B cell (primary cell): Measurements from ENCODE around the gene CNNM4. TPM values are rescaled to one million over a fixed set of nuclear protein-coding genes. Genes with fewer than 3 reads are reported as not detected.

Experiments
- ATAC-seq: fragments of 200-7000 bp; cut with Tn5 transposase; one replicate; pipeline ENCODE4 v1.10.0; 2021; ENCODE audit warnings: low read depth, mild to moderate bottlenecking, moderate number of reproducible peaks, moderate library complexity
- CTCF ChIA-PET: fragments of 350-600 bp; sonication (Branson Sonifier 250); formaldehyde crosslinking; loops from one replicate; lab custom pipeline; 2021; ENCODE audit warnings: antibody characterized with exemption, inconsistent platforms; lab: Charles Lee
- POLR2A ChIA-PET: fragments of 350-600 bp; sonication (Branson Sonifier 250); formaldehyde crosslinking; loops from one replicate; lab custom pipeline; 2021; ENCODE audit warnings: antibody characterized with exemption; lab: Charles Lee
- DNase-seq: peaks from one replicate; pipeline ENCODE4 v3.0.0; 2013
- H2AFZ ChIP-seq: 2 replicates; pipeline ENCODE4 v1.6.1; 2012; ENCODE audit warnings: mild to moderate bottlenecking, low read depth, low read length; ENCODE audit not compliant: insufficient read depth, poor library complexity, severe bottlenecking
- H3K27ac ChIP-seq, 2 donors: 1 replicate in 1 of 2; 2 replicates in 1 of 2; pipeline ENCODE4 v1.5.1; 2012 to 2013; ENCODE audit warnings: low read length in 2 of 2, mild to moderate bottlenecking in 2 of 2, moderate library complexity in 1 of 2
- H3K27me3 ChIP-seq, 4 experiments: fragments of 200-600 bp in 1 of 4; sonication (generic) in 1 of 4; replicated peaks in 1 of 4; 1 replicate in 2 of 4; 2 replicates in 2 of 4; pipeline versions ENCODE4 v1.6.1 to v1.7.0; 2013 to 2016; ENCODE audit warnings: low read length in 3 of 4, mild to moderate bottlenecking in 2 of 4, mixed read lengths in 1 of 4, moderate library complexity in 1 of 4; ENCODE audit not compliant: insufficient read depth in 4 of 4, control insufficient read depth in 3 of 4; ENCODE audit errors: control extremely low read depth in 1 of 4
- H3K36me3 ChIP-seq, 2 experiments: replicated peaks in 1 of 2; 1 replicate in 1 of 2; 2 replicates in 1 of 2; pipeline versions ENCODE4 v1.6.1 to v1.7.1; 2013; ENCODE audit warnings: low read length in 1 of 2; ENCODE audit not compliant: insufficient read depth in 2 of 2, control insufficient read depth in 1 of 2; ENCODE audit errors: control extremely low read depth in 1 of 2, extremely low read depth in 1 of 2
- H3K4me1 ChIP-seq, 2 donors: fragments of 200-600 bp in 1 of 2; sonication (generic) in 1 of 2; 1 replicate in 1 of 2; 2 replicates in 1 of 2; pipeline versions ENCODE4 v1.5.1 to v1.6.1; 2013 to 2017; ENCODE audit warnings: low read length in 2 of 2; ENCODE audit not compliant: control insufficient read depth in 2 of 2, insufficient read depth in 2 of 2
- H3K4me2 ChIP-seq: replicated peaks from 2 replicates; pipeline ENCODE3; 2012; ENCODE audit warnings: mild to moderate bottlenecking, low read depth, low read length; ENCODE audit not compliant: poor library complexity, severe bottlenecking
- H3K4me3 ChIP-seq, 5 experiments: fragments of 200-600 bp in 1 of 5; sonication (generic) in 1 of 5; 1 replicate in 3 of 5; 2 replicates in 2 of 5; pipeline versions ENCODE4 v1.5.1 to v1.7.0; 2011 to 2016; ENCODE audit warnings: low read length in 4 of 5, mild to moderate bottlenecking in 4 of 5, low read depth in 2 of 5, control low read depth in 1 of 5, moderate library complexity in 1 of 5; ENCODE audit not compliant: insufficient read depth in 1 of 5; ENCODE audit errors: control extremely low read depth in 1 of 5, extremely low read depth in 1 of 5
- H3K79me2 ChIP-seq: fragments of 200-600 bp; sonication (generic); one replicate; pipeline ENCODE4 v1.6.0; 2016; ENCODE audit warnings: low read length; ENCODE audit not compliant: control insufficient read depth, insufficient read depth
- H3K9ac ChIP-seq: fragments of 200-600 bp; sonication (generic); 2 replicates; pipeline ENCODE4 v1.6.1; 2017; ENCODE audit warnings: mild to moderate bottlenecking, low read length, moderate library complexity
- H3K9me3 ChIP-seq, 3 donors: one replicate each; pipeline versions ENCODE4 v1.6.1 to v1.7.1; 2013; ENCODE audit warnings: low read length in 2 of 3; ENCODE audit not compliant: control insufficient read depth in 2 of 3, insufficient read depth in 1 of 3; ENCODE audit errors: control extremely low read depth in 1 of 3
- H4K20me1 ChIP-seq: 2 replicates; pipeline ENCODE4 v1.6.0; 2012; ENCODE audit warnings: mild to moderate bottlenecking, low read length; ENCODE audit not compliant: insufficient read depth, control insufficient read depth, poor library complexity, severe bottlenecking
- H3K27ac Mint-ChIP-seq: one replicate; pipeline ENCODE4 v1.8.0; 2021; ENCODE audit warnings: mixed read lengths
- H3K27me3 Mint-ChIP-seq: one replicate; pipeline ENCODE4 v1.8.0; 2021; ENCODE audit warnings: mixed read lengths
- H3K4me1 Mint-ChIP-seq: one replicate; pipeline ENCODE4 v1.8.0; 2021; ENCODE audit warnings: mixed read lengths
- H3K4me3 Mint-ChIP-seq: one replicate; pipeline ENCODE4 v1.8.0; 2021; ENCODE audit warnings: mixed read lengths
- H3K9me3 Mint-ChIP-seq: one replicate; pipeline ENCODE4 v1.8.0; 2022; ENCODE audit warnings: mixed read lengths; ENCODE audit not compliant: insufficient read depth
- CTCF ChIP-seq: fragments of 200-600 bp; IDR thresholded peaks from one replicate; pipeline ENCODE4 v1.8.0; 2022; ENCODE audit warnings: antibody characterized with exemption, mild to moderate bottlenecking
- EZH2 ChIP-seq: IDR thresholded peaks from 2 replicates; pipeline ENCODE4 v1.6.1; 2012; ENCODE audit warnings: borderline replicate concordance, low read depth, mild to moderate bottlenecking, moderate library complexity, low read length; ENCODE audit not compliant: insufficient read depth, poor library complexity, severe bottlenecking
- WGBS: methylation state at CpG from one replicate; pipeline ENCODE4 v1.1.5; 2013; ENCODE audit warnings: missing lambda C conversion rate; ENCODE audit not compliant: insufficient coverage; 5-methylcytosine and 5-hydroxymethylcytosine counted together
- intact Hi-C: fragments of 100-400 bp; cut with micrococcal nuclease; formaldehyde crosslinking; loops from one replicate; pipeline ENCODE4 v1.10.0; 2022
- polyA plus RNA-seq: library from polyadenylated mRNA; depleted of rRNA; stranded (reverse); fragments of >200 nt; gene quantifications from 2 replicates; pipeline ENCODE4 v1.2.3, GENCODE V29; 2012
- total RNA-seq, 2 donors: library from RNA; stranded (reverse); fragments of 120-200 nt in 1 of 2; gene quantifications; 1 replicate in 1 of 2; 2 replicates in 1 of 2; pipeline versions ENCODE4 v1.2.3 to v1.2.4, GENCODE V29; 2013 to 2022

Gene CNNM4
- total and polyA plus RNA-seq, 2 donors (not counting 1 experiment from before 2014, with no cell fraction given), result 15.1 to 24.0 TPM

GRCh38 chr2:96730212-96730611, 30.5 kb upstream of the CNNM4 start:
- Mint-ChIP-seq H3K9me3 (no peaks in the 10 kb centered on the region), H3K27me3 (no peaks in the 10 kb centered on the region), H3K27ac (no peak overlapping the region), H3K4me1 (no peaks in the 10 kb centered on the region), H3K4me3 (no peak overlapping the region)
- H3K79me2 ChIP-seq, result no peaks in the 10 kb centered on the region
- H3K9ac ChIP-seq, result no peak overlapping the region
- ChIA-PET POLR2A (no interaction called here), CTCF (no interaction called here)
- H3K36me3 ChIP-seq, result peaks cover 0 to 54% of the 10 kb centered on the region in 2 experiments
- H3K4me2 ChIP-seq, result no peak overlapping the region
- ATAC-seq (no peak), DNase-seq (no peak)
- no peak overlapping the region for H3K27ac ChIP-seq
- intact Hi-C loops, result no loop called here
- no peaks in the 10 kb centered on the region for H3K4me1 ChIP-seq
- no peaks in the 10 kb centered on the region for H3K27me3 ChIP-seq
- no peak for TF ChIP-seq CTCF
- TF ChIP-seq EZH2, result no peak
- H3K9me3 ChIP-seq, result no peaks in the 10 kb centered on the region
- no peak overlapping the region for H3K4me3 ChIP-seq
- no peaks in the 10 kb centered on the region for H4K20me1 ChIP-seq
- WGBS, result 100% methylated on average over 1 of the region's 2 CpGs
- no peak overlapping the region for H2AFZ ChIP-seq

GRCh38 chr2:96733931-96734330, 26.8 kb upstream of the CNNM4 start:
- CTCF ChIA-PET, result interaction anchor here (0.8 to 1.4 kb wide), 3 partner anchors 12 to 64 kb away, joined by 3 read pairs; no protein-coding TSS in a partner anchor
- POLR2A ChIA-PET, result no interaction called here
- Mint-ChIP-seq H3K4me3 (no peak overlapping the region), H3K9me3 (no peaks in the 10 kb centered on the region), H3K27ac (no peak overlapping the region), H3K4me1 (peaks cover 9% of the 10 kb centered on the region), H3K27me3 (no peaks in the 10 kb centered on the region)
- no peak for DNase-seq
- ATAC-seq, result no peak
- Histone ChIP-seq H3K4me2 (no peak overlapping the region), H3K36me3 (peaks cover 0 to 51% of the 10 kb centered on the region in 2 experiments), H3K9ac (no peak overlapping the region), H2AFZ (no peak overlapping the region), H3K4me3 (no peak overlapping the region), H3K9me3 (no peaks in the 10 kb centered on the region), H3K27me3 (no peaks in the 10 kb centered on the region), H4K20me1 (no peaks in the 10 kb centered on the region), H3K4me1 (peaks cover 6 to 8% of the 10 kb centered on the region in 2 donors), H3K79me2 (peaks cover 17% of the 10 kb centered on the region), H3K27ac (no peak overlapping the region)
- 73% methylated on average over 2 of the region's 3 CpGs for WGBS
- intact Hi-C loops, result no loop called here
- no peak for TF ChIP-seq CTCF
- TF ChIP-seq EZH2, result no peak
